Mesenchymal stem cell (in vitro differentiated cells and primary cell): ENCODE data around the gene HADHB.

Source experiments
- DNase-seq: peaks from one replicate; pipeline ENCODE4 v3.0.0-alpha.2; 2013
- H2AFZ ChIP-seq: one replicate; pipeline ENCODE4 v1.6.1; 2013; ENCODE audit warnings: low read depth, mild to moderate bottlenecking, control low read depth, inconsistent platforms, low read length, moderate library complexity
- H2AK5ac ChIP-seq: 2 replicates; pipeline ENCODE4 v1.6.1; 2013; ENCODE audit warnings: low read length, moderate library complexity, mild to moderate bottlenecking, inconsistent platforms; ENCODE audit not compliant: severe bottlenecking
- H2BK120ac ChIP-seq: one replicate; pipeline ENCODE4 v1.6.1; 2013; ENCODE audit warnings: low read depth, mild to moderate bottlenecking, inconsistent platforms, low read length, moderate library complexity
- H2BK12ac ChIP-seq, 2 experiments: one replicate each; pipeline ENCODE4 v1.6.1; 2013; ENCODE audit warnings: inconsistent platforms in 2 of 2, low read length in 2 of 2, mild to moderate bottlenecking in 2 of 2, moderate library complexity in 2 of 2, control low read depth in 1 of 2
- H2BK15ac ChIP-seq: one replicate; pipeline ENCODE4 v1.6.1; 2013; ENCODE audit warnings: mild to moderate bottlenecking, low read depth, inconsistent platforms; ENCODE audit not compliant: poor library complexity, severe bottlenecking
- H2BK5ac ChIP-seq: 2 replicates; pipeline ENCODE4 v1.6.1; 2013; ENCODE audit warnings: low read depth, mild to moderate bottlenecking, low read length, control low read depth, inconsistent platforms; ENCODE audit not compliant: poor library complexity, severe bottlenecking
- H3K14ac ChIP-seq, 2 experiments: one replicate each; pipeline ENCODE4 v1.6.1; 2013; ENCODE audit warnings: inconsistent platforms in 2 of 2, low read length in 2 of 2, control low read depth in 1 of 2, mild to moderate bottlenecking in 1 of 2, moderate library complexity in 1 of 2
- H3K18ac ChIP-seq, 2 experiments: one replicate each; pipeline ENCODE4 v1.6.1; 2013; ENCODE audit warnings: inconsistent platforms in 2 of 2, low read length in 2 of 2, control low read depth in 1 of 2, low read depth in 1 of 2, mild to moderate bottlenecking in 1 of 2
- H3K23ac ChIP-seq, 2 experiments: one replicate each; pipeline ENCODE4 v1.6.1; 2013; ENCODE audit warnings: inconsistent platforms in 2 of 2, low read length in 2 of 2, mild to moderate bottlenecking in 2 of 2, moderate library complexity in 2 of 2, control low read depth in 1 of 2
- H3K27ac ChIP-seq: 2 replicates; pipeline ENCODE4 v1.5.1; 2013; ENCODE audit warnings: mild to moderate bottlenecking, moderate library complexity, low read length, control low read depth, inconsistent platforms; ENCODE audit not compliant: poor library complexity, severe bottlenecking
- H3K27me3 ChIP-seq, 2 experiments: 2 replicates each; pipeline versions ENCODE4 v1.6.1 to v1.7.0; 2013; ENCODE audit warnings: low read length in 2 of 2, mild to moderate bottlenecking in 2 of 2, moderate library complexity in 2 of 2, control low read depth in 1 of 2, inconsistent platforms in 1 of 2; ENCODE audit not compliant: control insufficient read depth in 1 of 2, insufficient read depth in 1 of 2
- H3K36me3 ChIP-seq, 2 experiments: 2 replicates each; pipeline versions ENCODE4 v1.6.1 to v1.7.0; 2013; ENCODE audit warnings: low read length in 2 of 2, control low read depth in 1 of 2, inconsistent platforms in 1 of 2, low read depth in 1 of 2, mild to moderate bottlenecking in 1 of 2; ENCODE audit not compliant: insufficient read depth in 2 of 2, control insufficient read depth in 1 of 2
- H3K4ac ChIP-seq, 2 experiments: one replicate each; pipeline ENCODE4 v1.6.1; 2013; ENCODE audit warnings: inconsistent platforms in 2 of 2, low read length in 2 of 2, mild to moderate bottlenecking in 2 of 2, moderate library complexity in 2 of 2, control low read depth in 1 of 2, low read depth in 1 of 2
- H3K4me1 ChIP-seq: 2 replicates; pipeline ENCODE4 v1.6.1; 2013; ENCODE audit warnings: low read depth, low read length, control low read depth; ENCODE audit not compliant: control insufficient read depth, insufficient read depth
- H3K4me2 ChIP-seq: 2 replicates; pipeline ENCODE4 v1.6.1; 2013; ENCODE audit warnings: low read length, mild to moderate bottlenecking, inconsistent platforms; ENCODE audit not compliant: poor library complexity, severe bottlenecking
- H3K4me3 ChIP-seq, 2 experiments: 2 replicates each; pipeline versions ENCODE4 v1.5.1 to v1.7.0; 2013; ENCODE audit warnings: low read length in 2 of 2, mild to moderate bottlenecking in 2 of 2, control low read depth in 1 of 2, low read depth in 1 of 2; ENCODE audit not compliant: insufficient read depth in 1 of 2
- H3K79me1 ChIP-seq: replicated peaks from 2 replicates; pipeline ENCODE4 v1.6.1; 2013; ENCODE audit warnings: mild to moderate bottlenecking, control low read depth, low read length, inconsistent platforms; ENCODE audit not compliant: poor library complexity, severe bottlenecking
- H3K9ac ChIP-seq: 2 replicates; pipeline ENCODE4 v1.7.0; 2013; ENCODE audit warnings: mild to moderate bottlenecking, low read length, moderate library complexity
- H3K9me3 ChIP-seq: 2 replicates; pipeline ENCODE4 v1.7.0; 2013; ENCODE audit warnings: mild to moderate bottlenecking, low read length; ENCODE audit not compliant: control insufficient read depth
- H4K8ac ChIP-seq: one replicate; pipeline ENCODE4 v1.6.1; 2013; ENCODE audit warnings: inconsistent platforms, mild to moderate bottlenecking, low read length, moderate library complexity
- H4K91ac ChIP-seq: one replicate; pipeline ENCODE4 v1.6.1; 2013; ENCODE audit warnings: mild to moderate bottlenecking, low read length, inconsistent platforms
- WGBS: methylation state at CpG from one replicate; pipeline ENCODE4 v1.1.7; 2013; ENCODE audit warnings: mixed read lengths; 5-methylcytosine and 5-hydroxymethylcytosine counted together

The HADHB gene

DNA sequence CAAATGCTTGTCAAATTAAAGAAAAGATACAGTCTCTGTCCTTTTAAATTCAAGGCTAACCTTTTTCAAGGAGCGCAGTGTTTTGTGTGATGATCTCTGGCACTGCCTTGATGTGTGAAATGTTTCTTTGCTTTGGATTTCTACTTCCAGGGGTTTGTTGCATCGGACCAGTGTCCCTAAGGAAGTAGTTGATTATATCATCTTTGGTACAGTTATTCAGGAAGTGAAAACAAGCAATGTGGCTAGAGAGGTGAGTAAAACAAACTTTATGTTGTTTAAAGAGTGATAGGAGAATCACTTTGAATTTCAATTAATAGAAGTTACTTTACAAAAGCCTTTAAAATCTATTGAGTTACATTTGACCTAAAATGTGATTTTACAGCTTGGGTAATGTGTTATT, 28.8 kb downstream of the HADHB start:
- WGBS: 80% methylated on average over 2 of the region's 2 CpGs
- Histone ChIP-seq H3K27me3 (no peaks in the 10 kb centered on the region), H3K9me3 (no peaks in the 10 kb centered on the region), H4K8ac (no peak overlapping the region), H3K14ac (no peak overlapping the region), H3K4me2 (no peak overlapping the region), H3K9ac (peak overlapping the region; percentile 61), H2BK12ac (no peak overlapping the region), H2BK5ac (no peak overlapping the region), H3K36me3 (peaks cover 12 to 47% of the 10 kb centered on the region in 2 experiments), H3K4ac (no peak overlapping the region), H3K27ac (no peak overlapping the region), H4K91ac (no peak overlapping the region), H3K4me3 (peak overlapping the region in 1 of 2 experiments; percentile 7), H2BK120ac (no peak overlapping the region), H3K4me1 (no peaks in the 10 kb centered on the region), H3K79me1 (peaks cover 6% of the 10 kb centered on the region), H2AFZ (no peak overlapping the region), H2BK15ac (no peak overlapping the region), H3K18ac (no peak overlapping the region), H3K23ac (no peak overlapping the region), H2AK5ac (no peak overlapping the region)
- DNase-seq: peak; percentile 47

DNA sequence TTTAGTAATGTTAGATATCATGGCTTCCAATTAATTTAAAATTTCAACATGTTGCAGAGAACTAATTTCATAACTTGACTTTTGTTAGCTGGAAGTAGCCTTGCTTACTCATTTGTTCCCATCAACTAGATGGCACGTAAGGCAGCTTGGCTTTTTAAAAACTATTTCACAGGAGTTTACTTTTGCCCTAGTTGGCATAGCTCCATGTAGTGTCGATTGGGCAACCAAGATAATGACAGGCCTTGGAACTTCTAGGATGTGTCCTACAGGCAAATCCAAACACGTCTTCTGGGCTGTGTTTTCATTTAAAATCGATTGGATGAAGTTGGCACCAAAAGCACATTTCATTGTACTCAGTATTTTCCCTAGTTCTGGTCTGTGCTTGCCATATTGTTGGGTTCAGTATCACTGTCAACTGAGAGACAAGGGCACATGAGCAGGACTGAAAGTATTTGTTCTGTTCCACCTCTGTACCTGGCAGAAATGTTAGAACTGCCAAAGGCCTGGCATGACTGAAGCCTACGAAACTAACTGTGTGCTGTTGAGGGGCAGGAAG, 29.4 kb downstream of the HADHB start:
- no peak overlapping the region for H4K91ac ChIP-seq
- no peaks in the 10 kb centered on the region for H3K4me1 ChIP-seq
- no peak overlapping the region for H3K4me2 ChIP-seq
- peak overlapping the region; percentile 61 for H3K9ac ChIP-seq
- H3K4me3 ChIP-seq: peak overlapping the region in 1 of 2 experiments; percentile 59
- peak; percentile 95 for DNase-seq
- no peak overlapping the region for H3K18ac ChIP-seq
- H3K9me3 ChIP-seq: no peaks in the 10 kb centered on the region
- H3K4ac ChIP-seq: no peak overlapping the region
- no peak overlapping the region for H3K23ac ChIP-seq
- peaks cover 14 to 54% of the 10 kb centered on the region in 2 experiments for H3K36me3 ChIP-seq
- H2BK5ac ChIP-seq: no peak overlapping the region
- 74% methylated on average over 5 of the region's 5 CpGs for WGBS
- no peak overlapping the region for H2BK15ac ChIP-seq
- no peak overlapping the region for H3K14ac ChIP-seq
- no peak overlapping the region for H4K8ac ChIP-seq
- H2AK5ac ChIP-seq: no peak overlapping the region
- H3K27ac ChIP-seq: no peak overlapping the region
- H2AFZ ChIP-seq: no peak overlapping the region
- peaks cover 6% of the 10 kb centered on the region for H3K79me1 ChIP-seq
- H3K27me3 ChIP-seq: no peaks in the 10 kb centered on the region
- H2BK120ac ChIP-seq: no peak overlapping the region
- no peak overlapping the region for H2BK12ac ChIP-seq

- Histone ChIP-seq H3K9ac (no peak overlapping the region), H3K4me2 (no peak overlapping the region), H2AFZ (no peak overlapping the region), H3K23ac (no peak overlapping the region), H3K4ac (no peak overlapping the region), H2BK120ac (no peak overlapping the region), H4K8ac (no peak overlapping the region), H3K9me3 (no peaks in the 10 kb centered on the region), H3K4me3 (no peak overlapping the region), H3K36me3 (peaks cover 20 to 76% of the 10 kb centered on the region in 2 experiments), H3K18ac (no peak overlapping the region), H3K79me1 (peaks cover 6% of the 10 kb centered on the region), H3K14ac (no peak overlapping the region), H4K91ac (no peak overlapping the region), H3K4me1 (no peaks in the 10 kb centered on the region), H3K27ac (no peak overlapping the region), H2BK15ac (no peak overlapping the region), H2BK12ac (no peak overlapping the region), H3K27me3 (no peaks in the 10 kb centered on the region), H2BK5ac (no peak overlapping the region), H2AK5ac (no peak overlapping the region)
- no peak for DNase-seq
- 99% methylated on average over 4 of the region's 4 CpGs for WGBS
These were observed 31.9 kb downstream of the HADHB start for GRCh38 chr2:26276484-26277227.

DNA sequence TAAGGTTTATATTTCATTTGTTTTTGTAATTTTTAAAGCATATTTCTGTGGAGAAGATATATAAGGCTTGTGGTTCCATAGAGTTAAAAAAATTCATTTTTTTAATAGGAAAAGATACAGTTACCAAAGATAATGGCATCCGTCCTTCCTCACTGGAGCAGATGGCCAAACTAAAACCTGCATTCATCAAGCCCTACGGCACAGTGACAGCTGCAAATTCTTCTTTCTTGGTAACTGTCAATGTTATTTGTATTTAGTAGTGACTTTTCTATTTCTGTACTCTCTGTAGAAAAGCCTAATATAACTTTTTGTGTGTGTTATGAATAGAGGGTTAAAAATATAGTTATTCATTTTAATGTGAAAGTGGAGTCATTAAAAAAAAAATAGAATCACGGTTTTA, 35.1 kb downstream of the HADHB start:
- no peak overlapping the region for H2BK5ac ChIP-seq
- H3K9me3 ChIP-seq: no peaks in the 10 kb centered on the region

More for the DNA sequence above, 35.1 kb downstream of the HADHB start:
- no peak overlapping the region for H2AK5ac ChIP-seq
- no peak overlapping the region for H3K4ac ChIP-seq
- no peak overlapping the region for H3K14ac ChIP-seq
- H2AFZ ChIP-seq: no peak overlapping the region
- H3K27ac ChIP-seq: no peak overlapping the region
- no peak overlapping the region for H3K23ac ChIP-seq
- H2BK120ac ChIP-seq: no peak overlapping the region
- no CpG with 5 or more reads among the region's 3 CpGs for WGBS
- H2BK12ac ChIP-seq: no peak overlapping the region
- no peak overlapping the region for H3K18ac ChIP-seq
- H4K8ac ChIP-seq: no peak overlapping the region
- no peak overlapping the region for H3K4me3 ChIP-seq
- H3K36me3 ChIP-seq: peaks cover 20 to 93% of the 10 kb centered on the region in 2 experiments
- no peak for DNase-seq
- H3K4me2 ChIP-seq: no peak overlapping the region
- no peak overlapping the region for H2BK15ac ChIP-seq
- no peaks in the 10 kb centered on the region for H3K27me3 ChIP-seq
- peaks cover 6% of the 10 kb centered on the region for H3K79me1 ChIP-seq
- peaks cover 3% of the 10 kb centered on the region for H3K4me1 ChIP-seq
- no peak overlapping the region for H3K9ac ChIP-seq
- no peak overlapping the region for H4K91ac ChIP-seq
